GM23338 (cell line): Measurements from ENCODE around the gene CLDN7. TPM values are rescaled to one million over a fixed set of nuclear protein-coding genes. Genes with fewer than 3 reads are reported as not detected.

Experiments used
- ATAC-seq: fragments of 200-7000 bp; cut with Tn5 transposase; 3 replicates; pipeline ENCODE4 v1.9.1; 2020
- DNase-seq: peaks from one replicate; pipeline ENCODE4 v3.0.0-alpha.2; 2015; ENCODE audit warnings: low spot score
- H2AFZ ChIP-seq: fragments of 200-600 bp; sonication (generic); 2 replicates; pipeline ENCODE4 v1.8.0; 2016; ENCODE audit warnings: antibody characterized with exemption, mild to moderate bottlenecking, moderate library complexity
- H3F3A ChIP-seq: fragments of 200-600 bp; sonication (generic); replicated peaks from 2 replicates; pipeline ENCODE4 v1.8.0; 2017; ENCODE audit warnings: antibody characterized with exemption, mixed run types, low read depth
- H3K27ac ChIP-seq: fragments of 200-600 bp; sonication (generic); 2 replicates; pipeline ENCODE4 v1.6.1; 2016; ENCODE audit warnings: low read depth
- H3K27me3 ChIP-seq: fragments of 200-600 bp; sonication (generic); 2 replicates; pipeline ENCODE4 v1.8.0; 2016; ENCODE audit warnings: mild to moderate bottlenecking, mixed run types, moderate library complexity; ENCODE audit not compliant: insufficient read depth
- H3K36me3 ChIP-seq: fragments of 200-600 bp; sonication (generic); 2 replicates; pipeline ENCODE4 v1.8.0; 2016; ENCODE audit warnings: mild to moderate bottlenecking; ENCODE audit not compliant: insufficient read depth
- H3K4me1 ChIP-seq: fragments of 200-600 bp; sonication (generic); 2 replicates; pipeline ENCODE4 v1.8.0; 2016; ENCODE audit warnings: mild to moderate bottlenecking, moderate library complexity; ENCODE audit not compliant: insufficient read depth
- H3K4me2 ChIP-seq: fragments of 200-600 bp; sonication (generic); 2 replicates; pipeline ENCODE4 v1.7.1; 2017; ENCODE audit warnings: mixed run types
- H3K4me3 ChIP-seq: fragments of 200-600 bp; sonication (generic); 2 replicates; pipeline ENCODE4 v1.6.1; 2016; ENCODE audit warnings: mixed run types
- H3K79me2 ChIP-seq: fragments of 200-600 bp; sonication (generic); replicated peaks from 2 replicates; pipeline ENCODE4 v1.8.0; 2017; ENCODE audit warnings: mild to moderate bottlenecking; ENCODE audit not compliant: insufficient read depth
- H3K9me2 ChIP-seq: fragments of 200-600 bp; sonication (generic); 2 replicates; pipeline ENCODE4 v1.8.0; 2017; ENCODE audit not compliant: insufficient read depth
- H4K20me1 ChIP-seq: fragments of 200-600 bp; sonication (generic); replicated peaks from 2 replicates; pipeline ENCODE4 v1.8.0; 2017; ENCODE audit warnings: mild to moderate bottlenecking; ENCODE audit not compliant: insufficient read depth
- H3K27ac Mint-ChIP-seq: 2 replicates; pipeline ENCODE4 v1.8.0; 2020; ENCODE audit warnings: inconsistent platforms, mild to moderate bottlenecking, moderate library complexity, mixed read lengths
- H3K27me3 Mint-ChIP-seq: 3 replicates; pipeline ENCODE4 v1.8.0; 2022; ENCODE audit warnings: low read depth, mild to moderate bottlenecking, moderate library complexity, mixed read lengths, inconsistent platforms; ENCODE audit not compliant: insufficient read depth, poor library complexity
- H3K36me3 Mint-ChIP-seq: 3 replicates; pipeline ENCODE4 v1.8.0; 2021; ENCODE audit warnings: low read depth, mild to moderate bottlenecking, inconsistent platforms, moderate library complexity, mixed read lengths
- H3K4me1 Mint-ChIP-seq: 3 replicates; pipeline ENCODE4 v1.8.0; 2020; ENCODE audit warnings: mild to moderate bottlenecking, inconsistent platforms, mixed read lengths
- H3K4me3 Mint-ChIP-seq: 3 replicates; pipeline ENCODE4 v1.8.0; 2021; ENCODE audit warnings: moderate library complexity, mild to moderate bottlenecking, inconsistent platforms, mixed read lengths
- H3K9me3 Mint-ChIP-seq: 3 replicates; pipeline ENCODE4 v1.8.0; 2020; ENCODE audit warnings: moderate library complexity, mild to moderate bottlenecking, inconsistent platforms, mixed read lengths
- CREB1 ChIP-seq: fragments of 250-450 bp; sonication (Bioruptor Pico); IDR thresholded peaks from 2 replicates; pipeline ENCODE4 v1.5.0; 2020; ENCODE audit warnings: low read depth, mild to moderate bottlenecking, moderate library complexity
- CTCF ChIP-seq, 2 experiments: fragments of 200-600 bp in 1 of 2; sonication (generic) in 1 of 2; conservative IDR thresholded peaks; 2 replicates each; pipeline versions ENCODE4 v1.5.1 to v1.6.1; 2016 to 2017; ENCODE audit warnings: antibody characterized with exemption in 2 of 2, low read depth in 2 of 2, mild to moderate bottlenecking in 2 of 2, moderate library complexity in 1 of 2
- EZH2 ChIP-seq: fragments of 200-600 bp; sonication (generic); IDR thresholded peaks from one replicate; pipeline ENCODE4 v1.8.0; 2017; ENCODE audit warnings: antibody characterized with exemption, mild to moderate bottlenecking, low read depth; ENCODE audit not compliant: unreplicated experiment
- EZH2phosphoT487 ChIP-seq: fragments of 200-600 bp; sonication (generic); IDR thresholded peaks from one replicate; pipeline ENCODE4 v1.8.1; 2018; ENCODE audit warnings: antibody characterized with exemption; ENCODE audit not compliant: unreplicated experiment
- POLR2AphosphoS5 ChIP-seq: IDR thresholded peaks from 2 replicates; pipeline ENCODE4 v1.6.1; 2016; ENCODE audit warnings: antibody characterized with exemption, low read depth
- STAT1 ChIP-seq: IDR thresholded peaks from one replicate; pipeline ENCODE4 v1.6.1; 2016; ENCODE audit warnings: antibody characterized with exemption; ENCODE audit not compliant: unreplicated experiment
- ZNF331 ChIP-seq: fragments of 250-450 bp; sonication (Bioruptor Pico); IDR thresholded peaks from 2 replicates; pipeline ENCODE4 v1.5.0; 2020; ENCODE audit warnings: low read depth, mild to moderate bottlenecking, moderate library complexity
- ZNF462 ChIP-seq: fragments of 250-450 bp; sonication (Bioruptor Pico); IDR thresholded peaks from 2 replicates; pipeline ENCODE4 v1.5.0; 2020; ENCODE audit warnings: mild to moderate bottlenecking, moderate library complexity
- polyA plus RNA-seq: library from polyadenylated mRNA; unstranded; fragments of >200 nt; fragmentation: Nextera tagmentation; extraction: Ambion mirVana; gene quantifications from 2 replicates; pipeline ENCODE4 v1.2.1, GENCODE V29; 2016
- total RNA-seq: library from RNA; depleted of rRNA; stranded (reverse); fragments of >200 nt; shearing (Covaris generic); gene quantifications from 2 replicates; pipeline ENCODE4 v1.2.3, GENCODE V29; 2014
- TF ChIP-seq, protein P1 (sequence below): IDR thresholded peaks from 2 replicates; pipeline ENCODE4 v1.6.1; 2016; ENCODE audit warnings: antibody characterized with exemption

CLDN7 gene
- total and polyA plus RNA-seq, 2 experiments from 2014 or later = 50.7 to 111 TPM

GRCh38 chr17:7306911-7307685 is 44.8 kb upstream of the CLDN7 start, which contains the start of gene EIF5A:
Gene EIF5A (plus strand): TSS chr17:7307628. CDS start chr17:7309636, 2,008 bp downstream.
- Histone ChIP-seq H3K4me3 (peak within 1 kb of the TSS; percentile 98), H3K27ac (peak within 1 kb of the TSS; percentile 99), H3K79me2 (peaks cover 35% of the 10 kb centered on the region), H2AFZ (peak within 1 kb of the TSS; percentile 76), H3K4me2 (peak within 1 kb of the TSS; percentile 98), H3K27me3 (no peaks in the 10 kb centered on the region), H3K4me1 (peaks cover 20% of the 10 kb centered on the region; the same call in 1 of the 2 replicates), H3K36me3 (peaks cover 27% of the 10 kb centered on the region), H3K9me2 (no peaks in the 10 kb centered on the region), H3F3A (peaks cover 45% of the 10 kb centered on the region), H4K20me1 (peaks cover 31% of the 10 kb centered on the region)
- ATAC-seq (peak; percentile 76), DNase-seq (peak; percentile 100)
- Mint-ChIP-seq H3K36me3 (peaks cover 38% of the 10 kb centered on the region), H3K27me3 (peaks cover 29% of the 10 kb centered on the region), H3K9me3 (peaks cover 9% of the 10 kb centered on the region; the same call in 2 of the 3 replicates), H3K27ac (peak within 1 kb of the TSS; percentile 99), H3K4me3 (peak within 1 kb of the TSS; percentile 98), H3K4me1 (peaks cover 31% of the 10 kb centered on the region)
- no peak for TF ChIP-seq EZH2
- peak; percentile 78 for TF ChIP-seq POLR2AphosphoS5
- TF ChIP-seq CREB1 (CRISPR knock-in tag) = peak; percentile 87

DNA sequence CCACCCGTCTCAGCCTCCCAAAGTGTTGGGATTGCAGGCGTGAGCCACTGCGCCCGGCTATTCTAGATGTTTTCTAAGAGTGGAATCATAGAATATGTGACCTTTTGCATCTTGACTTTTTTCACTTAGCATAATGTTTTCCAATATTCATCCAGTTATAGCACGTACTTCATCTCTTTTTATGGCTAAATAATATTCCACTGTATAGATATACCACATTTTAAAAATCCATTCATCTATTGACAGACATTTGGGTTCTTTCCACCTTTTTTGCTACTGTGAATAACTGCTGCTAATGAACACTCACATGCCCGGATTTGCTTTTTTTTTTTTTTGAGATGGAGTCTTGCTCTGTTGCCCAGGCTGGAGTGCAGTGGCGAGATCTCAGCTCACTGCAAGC is 41.9 kb upstream of the CLDN7 start:
- Histone ChIP-seq H3K27ac (no peak overlapping the region), H3K36me3 (peaks cover under 1% of the 10 kb centered on the region; the same call in 1 of the 2 replicates), H3K4me3 (no peak overlapping the region), H3F3A (peaks cover 18% of the 10 kb centered on the region), H3K9me2 (no peaks in the 10 kb centered on the region), H3K79me2 (peaks cover 12% of the 10 kb centered on the region), H4K20me1 (peaks cover 5% of the 10 kb centered on the region), H3K4me2 (no peak overlapping the region), H2AFZ (no peak overlapping the region), H3K4me1 (peaks cover 2% of the 10 kb centered on the region; the same call in 1 of the 2 replicates), H3K27me3 (no peaks in the 10 kb centered on the region; the same call in 1 of the 2 replicates)
- Mint-ChIP-seq H3K4me1 (peaks cover 4% of the 10 kb centered on the region; the same call in 2 of the 3 replicates), H3K27ac (no peak overlapping the region), H3K27me3 (peaks cover 23% of the 10 kb centered on the region), H3K4me3 (no peak overlapping the region; the same call in 2 of the 3 replicates), H3K36me3 (peaks cover 9% of the 10 kb centered on the region), H3K9me3 (peaks cover 6% of the 10 kb centered on the region; the same call in 2 of the 3 replicates)
- ATAC-seq (no peak), DNase-seq (no peak)
- TF ChIP-seq CTCF (conservative IDR thresholded peaks at IDR 0.05; ENCODE audit: low read depth in 2 of 2) (no peak), EZH2phosphoT487 (no peak), POLR2AphosphoS5 (no peak), CREB1 (CRISPR knock-in tag) (no peak), STAT1 (no peak), ZNF462 (no peak), ZNF331 (no peak)
- TF ChIP-seq, protein P1, sequence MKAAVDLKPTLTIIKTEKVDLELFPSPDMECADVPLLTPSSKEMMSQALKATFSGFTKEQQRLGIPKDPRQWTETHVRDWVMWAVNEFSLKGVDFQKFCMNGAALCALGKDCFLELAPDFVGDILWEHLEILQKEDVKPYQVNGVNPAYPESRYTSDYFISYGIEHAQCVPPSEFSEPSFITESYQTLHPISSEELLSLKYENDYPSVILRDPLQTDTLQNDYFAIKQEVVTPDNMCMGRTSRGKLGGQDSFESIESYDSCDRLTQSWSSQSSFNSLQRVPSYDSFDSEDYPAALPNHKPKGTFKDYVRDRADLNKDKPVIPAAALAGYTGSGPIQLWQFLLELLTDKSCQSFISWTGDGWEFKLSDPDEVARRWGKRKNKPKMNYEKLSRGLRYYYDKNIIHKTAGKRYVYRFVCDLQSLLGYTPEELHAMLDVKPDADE = no peak
